Epidermal melanocyte (primary cell): ENCODE measurements around the gene CCND2.

Experiments
- DNase-seq: peaks from one replicate; pipeline ENCODE4 v3.0.0; 2011; ENCODE audit warnings: low spot score; ENCODE audit not compliant: insufficient read length

CCND2 gene

DNA sequence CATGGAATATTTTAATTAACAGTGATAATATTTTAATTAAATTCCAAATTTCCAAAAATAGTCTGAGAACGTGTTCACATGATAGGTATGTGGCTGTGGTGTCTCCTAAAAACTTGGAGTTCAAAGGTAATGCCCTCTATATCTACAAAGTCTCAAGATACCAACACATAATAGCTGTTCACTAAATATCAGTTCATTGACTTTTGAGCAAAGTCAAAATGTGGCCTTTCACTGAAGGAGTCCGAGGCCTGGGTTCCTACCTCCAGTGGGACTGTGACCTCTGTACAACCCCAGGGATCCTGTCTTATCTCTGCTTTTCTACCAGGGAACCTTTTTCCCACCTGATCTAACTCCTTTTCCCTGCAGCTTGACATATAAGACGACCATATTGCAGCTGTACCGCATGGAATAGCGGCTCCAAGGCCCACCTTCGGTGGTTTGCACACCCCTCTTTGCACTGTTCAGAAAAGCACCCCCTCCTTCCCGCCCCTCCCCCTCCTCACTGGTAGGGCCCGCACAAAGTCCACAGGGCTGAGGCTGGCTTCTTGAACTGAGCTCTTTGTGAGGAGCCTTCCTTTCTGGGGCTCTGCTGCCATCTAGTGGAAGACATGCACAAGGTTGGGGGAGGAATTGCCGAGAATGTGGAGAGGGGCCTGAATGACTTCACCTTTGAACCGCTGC, 3.1 kb downstream of the CCND2 start:
- peak; percentile 88 for DNase-seq

DNA sequence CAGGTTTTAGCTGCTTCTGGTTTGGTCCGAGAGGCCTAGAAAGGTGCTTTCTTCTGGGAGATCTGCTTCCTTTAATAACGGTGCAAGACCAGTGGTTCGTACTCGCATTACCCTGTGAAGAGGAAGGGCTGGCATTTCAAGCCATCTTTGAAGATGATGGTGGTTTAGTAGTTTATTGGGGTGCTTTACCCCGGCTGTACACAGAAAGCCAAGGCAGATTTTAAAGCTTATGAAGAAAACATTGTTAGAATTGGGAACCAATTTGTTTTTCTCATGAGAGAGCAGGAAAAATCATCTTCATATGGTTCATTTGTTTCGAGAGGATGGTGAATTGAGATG, 3.6 kb downstream of the CCND2 start:
- DNase-seq: no peak

DNA sequence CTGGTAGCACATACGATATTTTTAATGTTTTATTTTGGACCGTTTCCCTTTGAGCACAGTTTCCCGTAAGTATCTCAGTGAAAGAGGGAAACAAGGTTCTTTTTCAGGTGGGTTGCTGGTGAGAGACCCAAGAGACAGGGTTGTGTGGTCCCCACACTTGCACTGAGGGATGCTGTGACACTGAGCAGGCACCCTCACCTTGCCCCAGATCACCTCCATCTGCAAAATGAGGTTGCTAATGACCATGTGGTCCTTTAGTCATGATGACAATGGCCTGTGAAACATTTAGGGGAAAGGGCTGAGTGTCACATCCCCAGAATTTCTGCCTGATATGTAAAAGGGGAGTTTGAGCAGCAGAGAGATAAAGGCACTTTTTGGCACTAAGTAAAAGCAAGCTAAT, 4.3 kb downstream of the CCND2 start:
- DNase-seq: no peak

DNA sequence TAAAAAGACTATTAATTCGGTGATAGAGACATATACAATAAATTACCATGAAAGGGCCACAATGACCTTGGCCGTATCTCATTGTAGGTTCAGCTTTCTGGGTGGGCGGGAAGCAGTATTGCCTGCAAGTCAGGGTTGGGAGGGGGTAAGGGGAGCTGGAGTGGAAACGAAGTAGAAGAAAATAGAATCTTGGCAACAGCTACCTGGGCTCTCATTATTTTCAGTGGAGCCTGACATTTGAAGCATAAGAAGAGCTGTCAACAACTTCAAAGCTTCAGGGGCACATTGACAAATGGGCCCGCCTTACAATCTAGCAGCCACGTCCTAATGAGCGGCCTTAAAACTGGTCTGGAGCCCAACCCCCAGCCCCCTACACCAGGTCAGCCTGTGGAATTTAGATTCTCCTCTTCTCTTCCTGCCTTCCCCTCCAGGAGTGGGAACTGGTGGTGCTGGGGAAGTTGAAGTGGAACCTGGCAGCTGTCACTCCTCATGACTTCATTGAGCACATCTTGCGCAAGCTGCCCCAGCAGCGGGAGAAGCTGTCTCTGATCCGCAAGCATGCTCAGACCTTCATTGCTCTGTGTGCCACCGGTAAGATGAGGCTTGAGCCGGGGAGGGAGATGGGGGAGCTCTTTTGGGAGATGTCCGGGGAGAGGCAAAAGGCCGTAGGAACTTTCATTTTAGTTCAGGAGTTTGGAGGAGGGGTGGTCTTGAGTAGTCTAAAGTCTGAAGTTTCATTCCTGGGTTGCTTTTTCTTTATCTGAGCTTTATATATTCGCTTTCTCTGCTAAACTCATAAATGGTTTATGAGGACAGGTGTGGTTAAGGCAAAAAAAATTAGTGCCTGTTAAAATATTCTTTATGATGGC, 5.0 kb downstream of the CCND2 start:
- DNase-seq: no peak

- DNase-seq: no peak
Measured at GRCh38 chr12:4279198-4279690, 5.7 kb downstream of the CCND2 start.

DNA sequence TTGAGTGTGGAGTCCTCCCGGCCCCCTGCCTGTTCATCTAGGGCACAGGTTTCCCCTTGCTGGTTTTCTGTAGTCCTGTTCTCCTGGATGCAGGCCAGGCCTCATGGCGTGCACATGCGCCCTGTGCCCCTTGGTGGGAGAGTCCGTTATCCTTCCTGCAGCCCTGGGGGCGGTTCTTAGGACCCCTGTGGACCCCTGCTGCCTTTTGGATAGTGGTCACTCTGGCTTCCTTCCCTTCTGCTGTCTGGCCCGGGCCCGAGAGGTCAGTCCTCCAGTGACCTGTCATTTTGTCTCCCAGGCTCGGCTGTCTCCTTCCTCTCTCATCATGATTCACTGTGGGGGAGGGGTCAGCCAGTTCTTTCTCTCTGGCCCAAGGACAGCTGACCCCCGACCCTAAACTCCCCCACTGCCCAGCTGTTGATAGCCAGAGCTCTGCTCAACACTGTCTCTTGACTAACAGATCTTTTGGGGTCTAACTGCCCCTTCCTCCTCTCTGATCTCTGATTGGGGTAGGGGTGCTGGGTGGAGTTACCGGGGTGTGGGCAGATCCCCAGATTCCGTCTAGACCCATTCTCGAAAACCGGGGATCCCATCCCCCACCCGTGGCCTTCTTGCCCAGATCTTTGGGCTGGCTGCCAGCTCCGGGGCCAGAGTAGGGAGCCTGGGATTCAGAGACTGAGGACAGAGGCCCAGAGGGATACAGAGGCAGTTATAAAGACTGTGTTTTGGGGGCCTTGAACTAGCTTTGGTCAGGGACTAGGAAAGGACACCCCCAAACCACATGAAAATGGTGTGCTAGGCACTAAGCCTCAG, 7.0 kb downstream of the CCND2 start:
- no peak for DNase-seq

DNA sequence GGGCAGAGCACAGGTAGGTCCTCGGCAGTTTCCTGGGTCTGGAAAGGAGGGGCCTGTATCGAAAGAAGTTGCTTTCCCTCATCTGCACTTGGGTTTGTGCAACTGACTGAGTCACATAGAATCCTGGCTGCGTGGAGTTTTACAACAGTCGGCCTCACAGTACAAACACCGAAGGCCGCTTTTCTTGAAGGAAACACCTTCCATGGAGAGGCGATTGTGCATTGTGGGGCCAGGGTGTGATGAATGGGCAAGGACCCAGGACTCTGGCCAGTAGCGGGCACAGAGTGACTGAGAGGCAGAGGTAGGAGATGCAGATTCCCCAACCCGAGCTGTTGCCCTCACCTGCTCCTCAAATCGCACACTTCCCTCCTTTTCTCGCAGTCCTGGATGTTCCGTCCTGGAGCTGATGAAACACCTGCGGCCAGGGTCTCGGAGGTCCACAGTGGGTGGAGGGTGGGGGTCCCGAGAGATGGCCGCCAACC, 7.7 kb downstream of the CCND2 start:
- no peak for DNase-seq

DNA sequence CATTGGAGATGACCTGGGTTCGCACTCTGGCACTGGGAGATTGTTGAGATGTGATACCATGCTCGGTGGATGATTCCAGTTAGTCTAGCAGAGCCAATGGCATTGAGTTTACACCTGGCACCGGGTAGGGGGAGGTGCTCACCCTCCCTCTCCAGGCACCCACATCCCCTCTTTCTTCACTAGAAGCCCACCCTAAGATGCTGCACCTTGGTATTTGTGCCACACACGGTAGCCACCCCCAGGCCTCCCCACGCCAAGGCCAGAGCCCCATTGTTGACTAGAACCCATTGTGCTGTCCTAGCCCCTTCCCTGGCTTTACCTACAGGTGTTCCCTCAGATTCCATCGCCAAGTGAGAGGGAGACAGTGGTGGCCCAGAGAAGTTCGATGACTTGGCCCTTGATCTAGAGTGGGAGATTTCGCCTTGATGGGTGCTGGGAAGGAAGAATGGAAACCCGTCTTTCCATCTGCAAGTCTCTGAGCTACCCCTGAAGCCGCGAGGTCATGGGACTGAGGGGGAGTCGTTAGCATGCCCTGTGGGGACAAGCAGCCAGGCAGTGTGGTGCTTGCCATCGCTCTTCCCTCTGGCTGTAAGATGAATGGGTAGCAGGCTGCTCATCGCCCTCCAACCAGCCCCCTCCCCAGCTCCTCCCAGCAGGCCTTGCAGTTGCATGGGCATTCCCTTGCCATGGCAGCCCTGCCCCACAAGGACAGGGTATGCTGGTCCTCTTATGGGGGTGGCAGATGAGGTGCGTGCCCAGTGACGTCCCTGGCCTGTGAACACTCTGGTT, 8.7 kb downstream of the CCND2 start:
- no peak for DNase-seq

GRCh38 chr12:4282892-4283511, 9.4 kb downstream of the CCND2 start:
- no peak for DNase-seq

DNA sequence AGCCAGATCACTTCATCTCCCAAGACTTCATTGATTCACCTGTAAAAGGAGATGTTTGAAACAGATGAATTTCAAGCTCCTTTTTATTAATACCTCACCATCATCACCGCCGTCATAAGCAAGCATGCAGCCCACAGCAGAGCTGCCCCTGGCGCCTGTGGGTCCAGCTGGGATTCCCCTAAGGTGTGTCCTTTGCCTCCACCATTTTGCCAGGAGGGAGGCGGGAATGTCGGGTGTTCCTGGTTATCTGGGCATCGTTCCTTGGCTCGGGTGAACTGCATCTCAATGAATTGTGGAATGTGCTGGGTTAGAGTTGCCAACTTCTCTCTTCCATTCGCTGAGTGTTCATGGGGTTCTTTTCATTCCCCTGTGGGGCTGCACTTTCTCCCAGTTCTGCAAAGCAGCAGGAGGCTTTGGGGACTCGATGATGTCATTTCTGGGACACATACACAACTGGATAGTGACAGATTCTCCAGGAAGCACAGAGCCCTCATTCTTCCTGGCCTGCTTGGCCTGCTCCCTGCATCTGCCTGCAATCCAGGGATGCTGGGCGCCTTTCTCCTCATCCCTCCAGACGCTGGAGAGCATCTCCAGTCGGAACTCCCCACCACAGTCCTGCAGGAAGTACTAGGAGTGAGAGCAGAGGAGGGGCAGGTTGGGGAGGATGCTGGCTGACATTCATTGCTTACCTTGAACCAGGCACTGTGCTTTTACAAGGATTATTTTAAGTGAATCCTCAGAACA, 10.1 kb downstream of the CCND2 start:
- DNase-seq: no peak

DNA sequence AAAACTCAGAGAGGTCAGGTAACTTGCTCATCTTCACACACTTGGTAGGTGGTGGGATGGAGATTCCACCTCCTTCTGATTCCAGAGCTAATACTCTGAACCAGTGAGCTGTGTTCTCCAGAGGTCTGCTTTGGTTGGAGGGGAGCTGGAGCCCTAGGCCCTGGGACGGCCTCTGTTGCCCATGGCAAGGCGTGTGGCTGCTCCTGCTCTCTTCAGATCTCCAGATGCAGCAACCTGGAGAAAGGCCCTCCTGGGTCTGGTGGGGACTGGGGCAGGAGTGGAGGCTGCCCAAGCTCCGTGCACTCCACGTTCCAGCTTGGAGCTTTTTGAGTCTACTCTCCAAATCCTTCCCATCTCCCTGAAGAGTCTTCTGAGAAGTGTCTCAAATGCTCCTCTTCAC, 10.7 kb downstream of the CCND2 start:
- DNase-seq: no peak

DNA sequence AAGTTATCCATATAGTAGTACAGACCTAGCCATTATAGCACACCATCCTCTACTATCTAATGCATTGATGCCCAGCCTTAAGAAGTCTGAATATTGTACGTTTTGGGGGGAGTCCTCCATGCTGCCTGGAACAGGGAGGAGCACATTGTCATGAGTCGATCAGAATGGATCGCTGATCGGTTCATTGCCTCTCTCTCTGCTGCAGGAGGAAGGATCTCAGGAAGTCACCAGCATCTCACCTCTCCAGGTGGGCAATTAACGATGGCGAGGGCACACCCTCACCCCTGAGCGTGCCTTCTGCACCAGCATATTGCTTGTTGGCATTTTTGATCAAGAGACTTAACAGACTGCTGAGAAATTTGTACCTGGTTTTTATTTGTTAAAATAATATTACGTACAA, 11.5 kb downstream of the CCND2 start:
- DNase-seq: no peak

- DNase-seq: no peak
Measured at GRCh38 chr12:4286228-4286627, 12.7 kb downstream of the CCND2 start.

GRCh38 chr12:4286771-4287317, 13.3 kb downstream of the CCND2 start:
- no peak for DNase-seq

DNA sequence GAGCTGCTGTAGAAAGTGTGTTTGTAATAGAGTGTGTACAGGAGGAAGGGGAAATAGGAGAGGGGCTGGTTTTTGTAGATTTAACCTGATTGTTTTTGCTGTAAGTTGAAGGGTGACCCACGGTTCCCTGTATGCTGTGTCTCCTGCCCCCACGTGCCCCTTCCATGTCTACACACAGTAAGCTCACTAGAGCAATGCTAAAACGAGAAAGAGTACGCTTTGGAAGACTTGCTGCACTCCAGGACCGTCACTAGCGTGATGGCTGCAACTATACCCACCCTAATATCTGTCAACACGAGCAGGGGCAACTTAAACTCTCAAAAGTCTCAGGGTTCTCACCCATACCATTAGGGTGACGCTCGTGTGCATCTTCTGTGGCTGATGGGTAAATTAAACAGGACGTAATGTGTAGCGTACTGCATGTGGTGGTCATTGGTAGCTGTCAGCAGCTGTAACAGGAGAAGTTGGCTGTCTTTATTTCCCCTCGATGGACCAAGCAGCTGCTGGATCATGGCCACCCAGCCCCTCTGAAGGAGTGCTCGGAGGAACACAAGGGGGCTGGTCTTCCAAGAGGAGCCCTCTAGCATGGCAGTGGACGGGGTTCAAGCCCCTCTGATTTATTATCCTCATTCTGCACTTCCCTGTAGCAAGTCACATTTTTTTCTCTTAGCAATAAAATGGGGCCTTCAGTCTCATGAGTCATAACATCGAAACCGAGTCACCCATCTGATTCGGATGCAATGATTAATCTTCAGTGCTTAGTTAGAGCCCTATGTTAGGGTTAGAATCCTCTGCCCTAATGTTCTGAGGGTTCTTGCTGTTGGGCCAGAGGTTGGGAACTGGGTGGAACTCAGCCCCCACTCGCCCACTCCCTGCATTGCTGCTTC, 14.0 kb downstream of the CCND2 start:
- DNase-seq: no peak

GRCh38 chr12:4288296-4289131, 15.0 kb downstream of the CCND2 start:
- DNase-seq: no peak

DNA sequence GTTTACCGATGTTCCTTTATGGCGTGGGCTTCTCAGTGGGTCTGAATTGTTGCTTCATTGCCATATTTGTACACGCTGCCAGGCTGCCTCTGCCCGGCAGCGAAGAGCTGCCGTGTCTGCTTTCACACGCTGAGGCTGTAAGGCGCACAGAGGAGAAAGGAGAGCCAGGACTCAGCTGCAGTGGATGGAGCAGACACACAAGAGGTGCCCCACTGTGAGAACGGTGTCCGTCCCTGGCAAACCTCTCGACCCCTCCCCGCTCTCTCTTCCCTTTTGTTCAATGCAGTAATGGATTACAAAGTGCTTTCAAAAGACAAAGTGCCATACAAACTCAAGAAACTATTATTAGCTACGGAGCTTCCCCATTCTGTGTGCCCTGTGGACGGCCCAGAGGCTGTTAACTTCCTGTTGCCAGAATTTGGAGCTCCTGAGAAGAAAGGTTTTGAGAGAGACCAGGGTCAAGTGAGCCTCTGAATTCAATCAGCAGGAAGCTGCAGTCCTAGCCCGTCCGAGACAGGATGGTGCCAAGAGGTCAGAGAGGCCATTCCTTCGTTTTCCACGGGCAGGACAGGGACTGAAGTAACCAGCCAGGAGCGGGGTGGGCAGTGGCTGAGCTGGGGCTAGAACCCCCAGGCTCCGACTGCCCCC, 15.8 kb downstream of the CCND2 start:
- no peak for DNase-seq
